Measurements from ENCODE around the gene KLRC2.

GRCh38 chr12:10393291-10393690 lies 42.5 kb downstream of the KLRC2 start:
- TF ChIP-seq POLR2AphosphoS5 (IDR thresholded peaks at IDR 0.05), result no peak
- TF ChIP-seq, protein P1, sequence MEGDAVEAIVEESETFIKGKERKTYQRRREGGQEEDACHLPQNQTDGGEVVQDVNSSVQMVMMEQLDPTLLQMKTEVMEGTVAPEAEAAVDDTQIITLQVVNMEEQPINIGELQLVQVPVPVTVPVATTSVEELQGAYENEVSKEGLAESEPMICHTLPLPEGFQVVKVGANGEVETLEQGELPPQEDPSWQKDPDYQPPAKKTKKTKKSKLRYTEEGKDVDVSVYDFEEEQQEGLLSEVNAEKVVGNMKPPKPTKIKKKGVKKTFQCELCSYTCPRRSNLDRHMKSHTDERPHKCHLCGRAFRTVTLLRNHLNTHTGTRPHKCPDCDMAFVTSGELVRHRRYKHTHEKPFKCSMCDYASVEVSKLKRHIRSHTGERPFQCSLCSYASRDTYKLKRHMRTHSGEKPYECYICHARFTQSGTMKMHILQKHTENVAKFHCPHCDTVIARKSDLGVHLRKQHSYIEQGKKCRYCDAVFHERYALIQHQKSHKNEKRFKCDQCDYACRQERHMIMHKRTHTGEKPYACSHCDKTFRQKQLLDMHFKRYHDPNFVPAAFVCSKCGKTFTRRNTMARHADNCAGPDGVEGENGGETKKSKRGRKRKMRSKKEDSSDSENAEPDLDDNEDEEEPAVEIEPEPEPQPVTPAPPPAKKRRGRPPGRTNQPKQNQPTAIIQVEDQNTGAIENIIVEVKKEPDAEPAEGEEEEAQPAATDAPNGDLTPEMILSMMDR (IDR thresholded peaks at IDR 0.05), result no peak
- no peak for TF ChIP-seq POLR2A (IDR thresholded peaks at IDR 0.05)
- TF ChIP-seq EP300 (IDR thresholded peaks at IDR 0.05), result no peak
